ENCODE results near the gene ATG4D. TPM values are rescaled to one million over a fixed set of nuclear protein-coding genes. Genes with fewer than 3 reads are reported as not detected.

ATG4D gene
- total and polyA plus RNA-seq, 10 of the 15 experiments (the other 5 are each of a cell fraction or from before 2014, with no cell fraction given): 0.39 to 28.7 (median 13.4) TPM

DNA sequence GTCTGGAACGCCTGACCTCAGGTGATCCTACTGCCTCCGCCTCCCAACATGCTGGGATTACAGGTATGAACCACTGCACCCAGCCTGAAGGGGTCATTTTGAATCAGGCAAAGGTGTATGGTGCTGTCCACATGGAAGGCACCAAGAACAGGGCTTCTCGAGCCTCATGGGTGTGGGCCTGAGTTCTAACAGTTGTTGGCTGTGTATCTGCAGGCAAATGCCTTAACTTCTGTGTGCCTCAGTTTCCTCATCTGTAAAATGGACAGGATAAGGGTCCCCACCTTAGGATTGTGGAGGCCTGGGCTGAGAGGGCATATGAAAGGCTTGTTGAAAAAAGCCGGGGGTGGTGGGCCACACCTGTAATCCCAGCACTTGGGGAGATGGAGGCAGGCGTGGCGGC, 34.2 kb downstream of the ATG4D start (continued):
- TF ChIP-seq, protein P1, sequence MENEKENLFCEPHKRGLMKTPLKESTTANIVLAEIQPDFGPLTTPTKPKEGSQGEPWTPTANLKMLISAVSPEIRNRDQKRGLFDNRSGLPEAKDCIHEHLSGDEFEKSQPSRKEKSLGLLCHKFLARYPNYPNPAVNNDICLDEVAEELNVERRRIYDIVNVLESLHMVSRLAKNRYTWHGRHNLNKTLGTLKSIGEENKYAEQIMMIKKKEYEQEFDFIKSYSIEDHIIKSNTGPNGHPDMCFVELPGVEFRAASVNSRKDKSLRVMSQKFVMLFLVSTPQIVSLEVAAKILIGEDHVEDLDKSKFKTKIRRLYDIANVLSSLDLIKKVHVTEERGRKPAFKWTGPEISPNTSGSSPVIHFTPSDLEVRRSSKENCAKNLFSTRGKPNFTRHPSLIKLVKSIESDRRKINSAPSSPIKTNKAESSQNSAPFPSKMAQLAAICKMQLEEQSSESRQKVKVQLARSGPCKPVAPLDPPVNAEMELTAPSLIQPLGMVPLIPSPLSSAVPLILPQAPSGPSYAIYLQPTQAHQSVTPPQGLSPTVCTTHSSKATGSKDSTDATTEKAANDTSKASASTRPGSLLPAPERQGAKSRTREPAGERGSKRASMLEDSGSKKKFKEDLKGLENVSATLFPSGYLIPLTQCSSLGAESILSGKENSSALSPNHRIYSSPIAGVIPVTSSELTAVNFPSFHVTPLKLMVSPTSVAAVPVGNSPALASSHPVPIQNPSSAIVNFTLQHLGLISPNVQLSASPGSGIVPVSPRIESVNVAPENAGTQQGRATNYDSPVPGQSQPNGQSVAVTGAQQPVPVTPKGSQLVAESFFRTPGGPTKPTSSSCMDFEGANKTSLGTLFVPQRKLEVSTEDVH (IDR thresholded peaks at IDR 0.05; ENCODE audit: low read depth, partially characterized antibody): no peak
- no peak for TF ChIP-seq MYB (IDR thresholded peaks at IDR 0.05; ENCODE audit: borderline replicate concordance, low read depth, low read length)
- TF ChIP-seq NBN (IDR thresholded peaks at IDR 0.05): no peak
- TF ChIP-seq ZNF207 (IDR thresholded peaks at IDR 0.05; ENCODE audit: borderline replicate concordance): no peak
- no peak for TF ChIP-seq SUZ12 (IDR thresholded peaks at IDR 0.05; ENCODE audit: unreplicated experiment)
- TF ChIP-seq GATAD2B (conservative IDR thresholded peaks at IDR 0.05; ENCODE audit: low read depth): no peak
- TF ChIP-seq EED (IDR thresholded peaks at IDR 0.05; ENCODE audit: low read depth): no peak
- TF ChIP-seq EP300 (IDR thresholded peaks at IDR 0.05; ENCODE audit: borderline replicate concordance in 1 of 2, control insufficient read depth in 1 of 2, low read depth in 2 of 2, low read length in 2 of 2): no peak
- no peak for TF ChIP-seq MTA2 (IDR thresholded peaks at IDR 0.05; ENCODE audit: low read depth)

All from GM12878 (cell line).